Tibial artery (tissue), 4 donors: ENCODE data around the gene MEG3.

Experiments used
- DNase-seq, 2 donors: peaks; one replicate each; pipeline ENCODE4 v3.0.0-alpha.2; 2019
- H3K27ac ChIP-seq, 2 donors: fragments of 200-600 bp; sonication (generic) in 1 of 2; 1 replicate in 1 of 2; 2 replicates in 1 of 2; pipeline ENCODE4 v1.5.1; 2018 to 2019; ENCODE audit warnings: mild to moderate bottlenecking in 1 of 2
- H3K27me3 ChIP-seq, 2 donors: fragments of 200-600 bp; sonication (generic) in 1 of 2; one replicate each; pipeline versions ENCODE4 v1.5.1 to v1.6.0; 2016 to 2019
- H3K36me3 ChIP-seq, 3 donors: fragments of 200-600 bp; sonication (generic) in 2 of 3; one replicate each; pipeline ENCODE4 v1.5.1; 2016 to 2019; ENCODE audit warnings: mild to moderate bottlenecking in 2 of 3
- H3K4me1 ChIP-seq, 4 donors: fragments of 200-600 bp; sonication (generic) in 2 of 4; 1 replicate in 3 of 4; 2 replicates in 1 of 4; pipeline ENCODE4 v1.5.1; 2016 to 2019
- H3K4me3 ChIP-seq, 2 donors: fragments of 200-600 bp; sonication (generic) in 1 of 2; 1 replicate in 1 of 2; 2 replicates in 1 of 2; pipeline ENCODE4 v1.5.1; 2018 to 2019; ENCODE audit warnings: mild to moderate bottlenecking in 2 of 2
- H3K9me3 ChIP-seq, 3 donors: fragments of 200-600 bp; sonication (generic) in 1 of 3; one replicate each; pipeline ENCODE4 v1.5.1; 2016 to 2019
- CTCF ChIP-seq, 2 experiments: fragments of 200-600 bp in 1 of 2; fragments of 450-650 bp in 1 of 2; IDR thresholded peaks; one replicate each; pipeline ENCODE4 v1.5.1; 2017 to 2019; ENCODE audit warnings: antibody characterized with exemption in 2 of 2, mild to moderate bottlenecking in 1 of 2, moderate library complexity in 1 of 2
- intact Hi-C: fragments of 100-400 bp; cut with DNase I; formaldehyde crosslinking; loops from one replicate; pipeline ENCODE4 v1.15.0; 2023; ENCODE audit warnings: low total_unique reads

Gene MEG3

GRCh38 chr14:100900837-100901390 is 75.0 kb downstream of the MEG3 start:
- Histone ChIP-seq H3K27ac (no peak overlapping the region), H3K4me3 (no peak overlapping the region), H3K36me3 (peaks cover 0 to 3% (median 0%) of the 10 kb centered on the region in 3 donors), H3K9me3 (no peaks in the 10 kb centered on the region), H3K4me1 (peaks cover 0 to 15% (median 5%) of the 10 kb centered on the region in 4 donors), H3K27me3 (peaks cover 0 to 74% of the 10 kb centered on the region in 2 donors)
- DNase-seq: peak in 1 of 2 donors; percentile 25
- no peak for TF ChIP-seq CTCF (IDR thresholded peaks at IDR 0.05)
- intact Hi-C loops: no loop called here

- Histone ChIP-seq H3K4me1 (peaks cover 0 to 15% (median 5%) of the 10 kb centered on the region in 4 donors), H3K36me3 (peaks cover 0 to 3% (median 0%) of the 10 kb centered on the region in 3 donors), H3K27me3 (peaks cover 0 to 73% of the 10 kb centered on the region in 2 donors), H3K27ac (no peak overlapping the region), H3K4me3 (no peak overlapping the region), H3K9me3 (no peaks in the 10 kb centered on the region)
- DNase-seq: peak in 1 of 2 donors; percentile 56
- intact Hi-C loops: no loop called here
- no peak for TF ChIP-seq CTCF (IDR thresholded peaks at IDR 0.05)
Measured at GRCh38 chr14:100901391-100902183, 75.7 kb downstream of the MEG3 start.

GRCh38 chr14:100902295-100903133 is 76.6 kb downstream of the MEG3 start:
- DNase-seq: peak in 1 of 2 donors; percentile 20
- H3K4me1 ChIP-seq: peaks cover 0 to 15% (median 5%) of the 10 kb centered on the region in 4 donors
- peaks cover 0 to 3% (median 0%) of the 10 kb centered on the region in 3 donors for H3K36me3 ChIP-seq
- no peak for TF ChIP-seq CTCF (IDR thresholded peaks at IDR 0.05)
- no peak overlapping the region for H3K27ac ChIP-seq
- intact Hi-C loops: no loop called here
- peaks cover 0 to 72% of the 10 kb centered on the region in 2 donors for H3K27me3 ChIP-seq
- no peaks in the 10 kb centered on the region for H3K9me3 ChIP-seq
- no peak overlapping the region for H3K4me3 ChIP-seq

- Histone ChIP-seq H3K4me1 (peaks cover 0 to 15% (median 5%) of the 10 kb centered on the region in 4 donors), H3K9me3 (no peaks in the 10 kb centered on the region), H3K27ac (no peak overlapping the region), H3K27me3 (peaks cover 0 to 72% of the 10 kb centered on the region in 2 donors), H3K36me3 (peaks cover 0 to 3% (median 0%) of the 10 kb centered on the region in 3 donors), H3K4me3 (no peak overlapping the region)
- peak in 1 of 2 donors; percentile 37 for DNase-seq
- intact Hi-C loops: no loop called here
- TF ChIP-seq CTCF (IDR thresholded peaks at IDR 0.05): no peak
Measured at GRCh38 chr14:100903134-100903468, 77.2 kb downstream of the MEG3 start.

- peak in 1 of 2 donors; percentile 47 for DNase-seq
- no peaks in the 10 kb centered on the region for H3K9me3 ChIP-seq
- peaks cover 0 to 3% (median 0%) of the 10 kb centered on the region in 3 donors for H3K36me3 ChIP-seq
- H3K4me1 ChIP-seq: peaks cover 0 to 15% (median 5%) of the 10 kb centered on the region in 4 donors
- H3K27me3 ChIP-seq: peaks cover 0 to 67% of the 10 kb centered on the region in 2 donors
- intact Hi-C loops: no loop called here
- no peak within 1 kb of the TSS for H3K4me3 ChIP-seq
- no peak for TF ChIP-seq CTCF (IDR thresholded peaks at IDR 0.05)
- no peak within 1 kb of the TSS for H3K27ac ChIP-seq
Measured at GRCh38 chr14:100903672-100904185, 77.8 kb downstream of the MEG3 start, which contains the start of gene RTL1. RTL1 (minus strand) TSS chr14:100903722; CDS start chr14:100884788, 18,934 bp downstream.
